MG63 (cell line): ENCODE measurements around the gene VPS4B. TPM values are rescaled to one million over a fixed set of nuclear protein-coding genes. Genes with fewer than 3 reads are reported as not detected.
"Not testable (repeated sequence)": the region's sequence is repeated elsewhere in the genome, so short reads cannot be mapped to it uniquely, and the experiment has no call there.

Experiments
- DNase-seq: peaks from one replicate; pipeline ENCODE4 v3.0.0-alpha.2; 2020
- H3K27me3 ChIP-seq: fragments of 250-450 bp; sonication (Bioruptor Pico); 2 replicates; pipeline ENCODE4 v1.5.1; 2020; ENCODE audit warnings: mild to moderate bottlenecking, moderate library complexity
- H3K36me3 ChIP-seq: fragments of 250-450 bp; sonication (Bioruptor Pico); 2 replicates; pipeline ENCODE4 v1.5.1; 2020; ENCODE audit warnings: mild to moderate bottlenecking, moderate library complexity
- H3K4me3 ChIP-seq: fragments of 250-450 bp; sonication (Bioruptor Pico); 2 replicates; pipeline ENCODE4 v1.5.1; 2020; ENCODE audit warnings: mild to moderate bottlenecking, moderate library complexity
- H3K9me3 ChIP-seq: fragments of 250-450 bp; sonication (Bioruptor Pico); 2 replicates; pipeline ENCODE4 v1.5.1; 2020; ENCODE audit warnings: mild to moderate bottlenecking, moderate library complexity
- total RNA-seq: library from RNA; depleted of rRNA; stranded (reverse); fragments of >200 nt; shearing (Covaris generic); gene quantifications from 2 replicates; pipeline ENCODE4 v1.2.3, GENCODE V29; 2014; ENCODE audit warnings: low replicate concordance

Gene VPS4B
- total RNA-seq, 1 experiment from 2014 or later = 28.9 TPM

DNA sequence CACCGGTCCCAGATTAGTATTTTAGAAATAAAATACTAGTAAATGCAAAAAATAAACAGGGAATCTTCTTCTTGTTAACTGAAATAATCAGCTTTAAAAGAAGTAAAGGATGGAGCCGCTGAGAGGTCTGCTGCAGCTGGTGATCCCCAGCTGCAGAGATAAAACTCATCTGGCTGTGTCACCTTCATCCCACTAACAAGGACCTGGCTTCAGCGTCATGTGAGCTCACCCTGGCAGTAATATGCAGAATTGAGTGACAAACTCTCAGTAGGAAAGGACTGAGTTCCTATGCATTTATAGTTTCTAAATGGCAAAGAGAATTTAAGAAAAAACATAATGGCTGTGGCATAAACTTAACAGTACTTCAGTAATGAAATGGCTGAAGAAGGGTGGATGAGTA lies 27.3 kb downstream of the VPS4B start:
- H3K9me3 ChIP-seq = no peaks in the 10 kb centered on the region

GRCh38 chr18:63387861-63388260 lies 34.4 kb downstream of the VPS4B start:
- Histone ChIP-seq H3K27me3 (no peaks in the 10 kb centered on the region), H3K36me3 (peaks cover 42% of the 10 kb centered on the region), H3K9me3 (no peaks in the 10 kb centered on the region), H3K4me3 (no peak overlapping the region)
- DNase-seq = no peak

More for the DNA sequence above, 27.3 kb downstream of the VPS4B start:
- no peak for DNase-seq
- Histone ChIP-seq H3K36me3 (peaks cover 58% of the 10 kb centered on the region), H3K27me3 (no peaks in the 10 kb centered on the region), H3K4me3 (no peak overlapping the region)

- no peak overlapping the region for H3K4me3 ChIP-seq
- no peaks in the 10 kb centered on the region for H3K27me3 ChIP-seq
- H3K36me3 ChIP-seq = peaks cover 15% of the 10 kb centered on the region; the same call in 1 of the 2 replicates
- H3K9me3 ChIP-seq = no peaks in the 10 kb centered on the region
- no peak for DNase-seq
These were observed 39.4 kb downstream of the VPS4B start for GRCh38 chr18:63382843-63383242.

DNA sequence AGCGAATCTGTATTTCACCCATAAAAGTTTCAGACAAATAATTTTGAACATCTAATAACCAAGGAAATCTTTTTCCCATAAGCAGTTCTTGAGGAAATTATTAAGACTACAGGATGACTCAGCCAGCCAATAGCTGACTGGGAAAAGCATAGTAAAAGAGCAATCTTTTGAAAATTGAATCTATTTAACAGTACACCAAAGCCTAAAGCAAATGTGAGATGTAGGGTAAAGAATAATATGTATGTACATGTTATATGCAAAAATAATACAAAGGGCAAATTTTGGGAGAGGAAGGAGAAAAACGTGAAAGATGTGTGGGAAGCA lies 42.7 kb downstream of the VPS4B start:
- H3K27me3 ChIP-seq = no peaks in the 10 kb centered on the region
- DNase-seq = no peak
- H3K36me3 ChIP-seq = peaks cover 9% of the 10 kb centered on the region; the same call in 1 of the 2 replicates
- H3K4me3 ChIP-seq = no peak overlapping the region
- H3K9me3 ChIP-seq = no peaks in the 10 kb centered on the region

DNA sequence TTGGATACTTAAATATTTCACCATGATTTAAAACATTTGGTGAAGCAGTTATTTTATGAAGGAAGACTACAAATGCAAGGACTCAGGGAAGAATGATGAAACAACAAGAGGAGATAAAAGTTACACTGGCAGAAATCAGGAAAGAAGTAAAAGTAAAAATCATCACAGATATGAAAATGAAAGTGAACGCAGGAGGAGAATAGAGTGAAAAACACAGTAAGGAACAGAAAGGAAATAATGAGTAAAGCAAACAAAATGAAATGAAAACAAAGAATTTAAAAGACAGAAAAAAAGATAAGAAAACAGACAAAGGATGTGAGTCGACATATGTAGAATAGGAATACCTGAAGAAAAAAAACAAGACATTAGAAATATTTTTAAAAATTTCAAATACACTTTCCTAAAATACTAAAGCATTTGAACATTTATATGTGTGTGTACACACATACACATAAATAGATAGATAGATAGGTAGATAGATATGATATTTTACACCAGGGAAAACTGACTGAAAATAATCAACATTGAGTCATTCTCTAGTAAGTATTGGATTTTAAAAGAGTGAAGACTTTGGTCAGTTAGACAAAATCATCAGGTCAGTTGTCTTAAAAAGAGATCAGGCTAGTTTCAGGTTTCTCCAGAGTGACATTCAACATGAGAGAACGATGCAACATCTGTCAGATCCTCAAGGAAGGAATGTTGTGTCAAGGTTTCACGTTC lies 43.2 kb downstream of the VPS4B start:
- Histone ChIP-seq H3K36me3 (peaks cover 7% of the 10 kb centered on the region; the same call in 1 of the 2 replicates), H3K27me3 (no peaks in the 10 kb centered on the region), H3K4me3 (no peak overlapping the region), H3K9me3 (no peaks in the 10 kb centered on the region)
- no peak for DNase-seq

DNA sequence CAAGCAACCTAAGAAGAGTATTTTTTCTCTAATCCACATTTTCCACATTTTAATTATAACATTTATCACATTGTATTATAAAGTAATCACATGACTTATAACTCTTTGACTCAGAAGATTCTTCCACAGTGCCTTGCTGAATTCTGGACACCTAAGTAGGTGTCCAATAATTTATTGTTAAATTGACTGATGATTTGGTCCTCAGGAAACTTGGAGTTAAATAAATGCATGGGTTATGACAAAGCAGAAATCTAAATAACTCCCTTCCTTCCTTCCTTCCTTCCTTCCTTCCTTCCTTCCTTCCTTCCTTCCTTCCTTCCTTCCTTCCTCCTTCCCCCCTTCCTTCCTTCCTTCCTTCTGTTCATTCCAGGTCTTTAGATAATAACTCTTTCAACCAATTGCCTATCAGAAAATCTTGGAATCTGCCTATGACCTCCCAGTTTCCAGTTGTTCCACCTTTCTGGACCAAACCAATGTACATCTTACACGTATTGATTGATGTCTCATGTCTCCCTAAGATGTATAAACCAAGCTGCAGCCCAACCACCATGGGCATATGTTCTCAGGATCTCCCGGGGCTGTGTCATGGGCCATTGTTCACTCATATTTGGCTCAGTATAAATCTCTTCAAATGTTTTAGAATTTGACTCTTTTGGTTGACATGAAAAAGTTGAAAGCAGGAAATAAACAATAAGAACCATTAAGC lies 44.8 kb downstream of the VPS4B start:
- Histone ChIP-seq H3K36me3 (no peaks in the 10 kb centered on the region), H3K4me3 (no peak overlapping the region), H3K27me3 (no peaks in the 10 kb centered on the region), H3K9me3 (no peaks in the 10 kb centered on the region)
- no peak for DNase-seq

GRCh38 chr18:63376538-63376937 lies 45.7 kb downstream of the VPS4B start:
- Histone ChIP-seq H3K9me3 (no peaks in the 10 kb centered on the region), H3K27me3 (no peaks in the 10 kb centered on the region), H3K36me3 (no peaks in the 10 kb centered on the region), H3K4me3 (no peak overlapping the region)
- DNase-seq = no peak

GRCh38 chr18:63374540-63374939 lies 47.7 kb downstream of the VPS4B start:
- DNase-seq = no peak
- Histone ChIP-seq H3K4me3 (no peak overlapping the region), H3K27me3 (no peaks in the 10 kb centered on the region), H3K36me3 (no peaks in the 10 kb centered on the region), H3K9me3 (no peaks in the 10 kb centered on the region)

DNA sequence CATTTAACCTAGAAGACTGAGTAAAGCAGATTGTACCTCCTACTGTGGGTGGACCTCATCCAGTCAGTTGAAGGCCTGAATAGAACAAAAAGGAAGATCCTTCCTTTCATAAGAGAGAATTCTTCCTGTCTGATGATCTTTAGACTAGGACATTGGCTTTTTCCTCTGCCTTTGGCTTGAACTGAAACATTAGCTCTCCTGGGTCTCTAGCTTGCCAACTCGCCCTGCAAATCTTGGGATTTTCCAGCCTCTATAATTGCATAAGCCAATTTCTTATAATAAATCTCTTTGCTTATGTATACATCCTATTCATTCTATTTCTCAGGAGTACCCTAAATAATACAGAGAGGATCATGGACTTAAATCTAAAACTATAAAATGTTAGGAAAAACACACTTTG lies 49.1 kb downstream of the VPS4B start:
- Histone ChIP-seq H3K9me3 (no peaks in the 10 kb centered on the region), H3K36me3 (no peaks in the 10 kb centered on the region), H3K4me3 (no peak overlapping the region), H3K27me3 (no peaks in the 10 kb centered on the region)
- no peak for DNase-seq

- Histone ChIP-seq H3K4me3 (peak overlapping the region; percentile 78), H3K27me3 (no peaks in the 10 kb centered on the region)
- DNase-seq = no peak
These were observed 53.7 kb downstream of the VPS4B start for GRCh38 chr18:63368611-63369010.

GRCh38 chr18:63367053-63367953 lies 55.0 kb downstream of the VPS4B start, which contains the start of gene KDSR:
KDSR (minus strand) TSS chr18:63367206; CDS start chr18:63367118, 88 bp downstream.
- peak within 1 kb of the TSS; percentile 78 for H3K4me3 ChIP-seq

More at GRCh38 chr18:63368611-63369010, 53.7 kb downstream of the VPS4B start:
- peaks cover 12% of the 10 kb centered on the region; the same call in 1 of the 2 replicates for H3K36me3 ChIP-seq
- H3K9me3 ChIP-seq = no peaks in the 10 kb centered on the region

DNA sequence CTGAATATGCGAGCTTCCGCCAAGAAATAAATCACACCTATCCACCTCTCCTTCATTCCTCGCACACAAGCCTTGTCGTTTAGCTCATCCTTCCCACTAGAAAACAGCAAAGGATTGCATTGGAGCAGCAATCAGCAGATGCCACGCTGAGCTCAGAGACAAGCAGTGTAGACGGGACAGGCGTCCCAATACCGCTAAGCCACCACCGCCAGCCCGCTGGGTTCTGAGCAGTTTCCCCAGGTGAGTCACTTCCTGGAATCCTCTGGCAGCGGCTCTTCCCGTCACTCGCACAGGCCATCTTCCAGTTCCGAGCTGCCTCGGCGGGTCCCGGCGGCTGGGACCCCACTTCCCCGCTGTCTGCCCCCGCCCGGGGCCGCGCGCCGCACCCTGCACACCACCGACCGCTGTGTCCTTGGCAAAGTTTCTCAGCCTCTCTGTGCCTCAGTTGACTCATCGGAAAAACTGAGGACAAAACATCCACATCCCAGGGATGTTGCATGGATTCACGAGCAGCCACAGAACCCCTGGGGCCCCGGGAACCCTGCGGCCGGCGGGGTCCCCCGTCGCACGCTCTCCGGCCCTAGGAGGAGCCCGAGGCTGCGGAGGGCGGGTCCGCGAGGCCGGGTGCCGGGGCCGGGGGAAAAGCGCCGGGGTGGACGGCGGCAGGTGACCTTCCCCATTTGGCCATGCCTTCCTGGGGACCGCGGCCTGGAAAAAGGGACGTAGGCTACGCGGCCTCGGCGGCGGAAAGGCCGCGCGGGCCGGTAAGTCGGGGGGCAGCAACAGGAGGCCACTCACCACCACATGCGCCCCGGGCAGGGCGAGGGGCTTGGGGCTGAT lies 55.8 kb downstream of the VPS4B start:
- peak; percentile 78 for DNase-seq
- Histone ChIP-seq H3K9me3 (no peaks in the 10 kb centered on the region), H3K36me3 (peaks cover 23% of the 10 kb centered on the region), H3K27me3 (no peaks in the 10 kb centered on the region), H3K4me3 (peak overlapping the region; percentile 78)

More at GRCh38 chr18:63367053-63367953, 55.0 kb downstream of the VPS4B start, which contains the start of gene KDSR:
- Histone ChIP-seq H3K27me3 (no peaks in the 10 kb centered on the region), H3K9me3 (no peaks in the 10 kb centered on the region), H3K36me3 (peaks cover 19% of the 10 kb centered on the region)
- peak; percentile 98 for DNase-seq

DNA sequence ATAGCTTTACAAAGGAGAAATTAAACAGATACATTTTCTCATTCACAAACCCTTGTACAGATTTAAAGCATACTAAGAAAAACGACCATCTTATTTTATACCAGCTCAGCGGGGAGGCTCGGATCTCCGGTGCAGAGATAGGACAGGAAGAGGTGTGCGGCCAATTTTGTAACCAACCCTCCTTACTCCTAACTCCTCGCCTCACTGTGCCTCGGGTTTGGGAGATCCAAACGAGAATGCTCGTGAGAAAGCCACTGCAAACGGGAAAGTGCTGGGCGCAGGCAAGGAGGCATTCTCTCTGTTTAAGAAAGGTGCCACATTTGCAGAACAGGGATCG lies 56.4 kb downstream of the VPS4B start:
- peak; percentile 8 for DNase-seq
- H3K27me3 ChIP-seq = no peaks in the 10 kb centered on the region
- peak overlapping the region; percentile 78 for H3K4me3 ChIP-seq
- peaks cover 23% of the 10 kb centered on the region for H3K36me3 ChIP-seq
- H3K9me3 ChIP-seq = no peaks in the 10 kb centered on the region

DNA sequence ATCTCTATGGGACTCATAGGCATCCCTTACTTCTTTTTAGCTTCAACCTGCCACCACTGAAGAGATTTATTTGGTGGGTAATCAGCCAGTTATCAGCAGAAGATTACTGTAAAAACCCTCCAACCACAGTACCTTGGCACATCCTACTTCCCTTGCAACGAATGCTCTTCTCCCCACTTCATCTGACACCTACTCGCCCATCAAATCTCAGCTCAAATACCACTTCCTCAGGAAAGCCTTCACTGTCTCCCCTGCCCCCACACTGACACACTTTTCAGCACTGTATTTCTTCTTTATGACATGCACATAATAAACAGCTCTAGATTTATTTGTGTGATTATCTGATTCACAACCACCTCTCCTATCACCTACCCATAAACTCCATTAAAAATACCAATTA lies 58.3 kb downstream of the VPS4B start:
- no peaks in the 10 kb centered on the region for H3K9me3 ChIP-seq
- peaks cover 38% of the 10 kb centered on the region for H3K36me3 ChIP-seq
- no peak overlapping the region for H3K4me3 ChIP-seq
- no peaks in the 10 kb centered on the region for H3K27me3 ChIP-seq
- no peak for DNase-seq

GRCh38 chr18:63363420-63363819 lies 58.9 kb downstream of the VPS4B start:
- peaks cover 38% of the 10 kb centered on the region for H3K36me3 ChIP-seq
- not testable (repeated sequence) for H3K27me3 ChIP-seq, H3K9me3 ChIP-seq, DNase-seq, H3K4me3 ChIP-seq

DNA sequence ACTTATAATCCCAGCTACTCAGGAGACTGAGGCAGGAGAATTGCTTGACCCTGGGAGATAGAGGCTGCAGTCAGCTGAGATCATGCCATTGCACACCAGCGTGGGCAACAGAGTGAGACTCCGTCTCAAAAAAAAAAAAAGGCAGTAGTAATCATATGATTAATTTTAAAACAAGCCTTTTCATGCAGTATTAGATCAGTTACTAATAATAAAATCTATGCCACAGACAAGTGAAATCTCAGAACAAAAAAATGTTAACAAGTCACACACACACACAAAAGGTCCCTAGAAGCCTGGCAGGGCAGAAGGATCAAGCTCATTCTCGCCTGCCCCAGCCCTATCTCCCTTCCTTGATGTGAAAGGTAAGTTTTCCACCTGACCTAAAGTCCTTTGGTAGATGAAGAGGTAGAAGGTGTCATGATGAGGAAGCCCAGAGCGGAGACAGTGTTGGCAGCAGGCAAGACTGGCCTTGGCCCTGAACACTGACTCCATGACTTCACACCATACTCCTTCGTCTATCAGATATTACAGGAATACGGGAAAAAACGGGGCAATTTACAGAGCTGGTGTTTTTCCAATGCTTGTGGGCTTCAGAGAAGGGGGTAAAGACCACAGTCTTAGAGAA lies 65.9 kb downstream of the VPS4B start:
- no peaks in the 10 kb centered on the region for H3K27me3 ChIP-seq
- DNase-seq = no peak
- H3K36me3 ChIP-seq = peaks cover 54% of the 10 kb centered on the region

More for the DNA sequence above, 65.9 kb downstream of the VPS4B start:
- Histone ChIP-seq H3K4me3 (no peak overlapping the region), H3K9me3 (no peaks in the 10 kb centered on the region)
